Measurements from ENCODE around the gene TM4SF18. TPM values are rescaled to one million over a fixed set of nuclear protein-coding genes. Genes with fewer than 3 reads are reported as not detected.
A peak's percentile ranks its signal among the peaks of the same experiment; 100 is the strongest.

Gene TM4SF18
- total RNA-seq, 1 donor from 2014 or later = not detected

DNA sequence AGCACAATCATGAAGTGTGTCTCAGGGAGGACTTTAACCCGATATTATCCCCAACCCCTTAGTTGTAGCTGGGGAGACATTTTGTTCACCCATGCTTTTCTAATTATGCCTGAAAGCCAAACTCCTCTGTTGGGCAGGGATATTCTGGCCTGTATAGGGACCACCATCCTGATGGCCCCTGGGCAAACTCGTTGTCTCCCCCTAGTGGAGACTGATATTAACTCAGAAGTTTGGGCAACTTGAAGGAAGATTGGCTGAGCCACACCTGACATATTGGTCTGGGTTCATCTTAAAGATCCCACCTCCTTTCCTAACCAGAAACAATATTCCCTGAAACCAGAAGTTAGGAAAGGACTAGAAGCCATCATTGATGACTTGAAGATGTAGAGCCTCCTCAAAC is 42.3 kb downstream of the TM4SF18 start:
- no peak overlapping the region for H3K4me3 Mint-ChIP-seq (ENCODE audit: low read depth)
- H3K27ac Mint-ChIP-seq = no peak overlapping the region
- H3K27me3 Mint-ChIP-seq = no peaks in the 10 kb centered on the region
- H3K9me3 Mint-ChIP-seq (ENCODE audit: low read depth) = peaks cover 11% of the 10 kb centered on the region
- H3K36me3 Mint-ChIP-seq (ENCODE audit: insufficient read depth) = peaks cover 3% of the 10 kb centered on the region
- no peak for DNase-seq (ENCODE audit: low spot score, unreplicated experiment)
- TF ChIP-seq, protein P1, sequence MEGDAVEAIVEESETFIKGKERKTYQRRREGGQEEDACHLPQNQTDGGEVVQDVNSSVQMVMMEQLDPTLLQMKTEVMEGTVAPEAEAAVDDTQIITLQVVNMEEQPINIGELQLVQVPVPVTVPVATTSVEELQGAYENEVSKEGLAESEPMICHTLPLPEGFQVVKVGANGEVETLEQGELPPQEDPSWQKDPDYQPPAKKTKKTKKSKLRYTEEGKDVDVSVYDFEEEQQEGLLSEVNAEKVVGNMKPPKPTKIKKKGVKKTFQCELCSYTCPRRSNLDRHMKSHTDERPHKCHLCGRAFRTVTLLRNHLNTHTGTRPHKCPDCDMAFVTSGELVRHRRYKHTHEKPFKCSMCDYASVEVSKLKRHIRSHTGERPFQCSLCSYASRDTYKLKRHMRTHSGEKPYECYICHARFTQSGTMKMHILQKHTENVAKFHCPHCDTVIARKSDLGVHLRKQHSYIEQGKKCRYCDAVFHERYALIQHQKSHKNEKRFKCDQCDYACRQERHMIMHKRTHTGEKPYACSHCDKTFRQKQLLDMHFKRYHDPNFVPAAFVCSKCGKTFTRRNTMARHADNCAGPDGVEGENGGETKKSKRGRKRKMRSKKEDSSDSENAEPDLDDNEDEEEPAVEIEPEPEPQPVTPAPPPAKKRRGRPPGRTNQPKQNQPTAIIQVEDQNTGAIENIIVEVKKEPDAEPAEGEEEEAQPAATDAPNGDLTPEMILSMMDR (IDR thresholded peaks at IDR 0.05; ENCODE audit: unreplicated experiment) = peak; percentile 40
- no peaks in the 10 kb centered on the region for H3K4me1 Mint-ChIP-seq (ENCODE audit: low read depth)

DNA sequence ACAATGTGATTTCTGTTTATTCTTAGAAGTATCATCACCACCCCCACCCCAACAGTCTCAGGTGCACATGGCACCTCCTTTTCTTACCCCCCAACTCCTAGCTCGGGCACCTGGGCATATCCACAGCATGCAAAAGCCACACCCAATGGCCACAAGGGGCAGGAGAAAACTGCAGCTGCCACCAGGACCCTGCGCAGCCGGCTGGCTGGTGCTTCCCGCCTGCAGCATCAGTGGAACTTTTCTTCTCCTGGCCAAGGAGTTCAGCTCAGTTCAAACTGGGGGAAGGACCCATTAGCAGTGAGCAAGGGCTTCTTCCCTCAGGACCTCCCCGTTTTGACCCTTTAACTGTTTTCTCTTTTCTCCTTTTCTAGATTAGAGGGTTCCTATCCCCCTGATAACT is 44.8 kb downstream of the TM4SF18 start:
- TF ChIP-seq, protein P1 (IDR thresholded peaks at IDR 0.05; ENCODE audit: unreplicated experiment) = no peak
- H3K27ac Mint-ChIP-seq = no peak overlapping the region
- DNase-seq (ENCODE audit: low spot score, unreplicated experiment) = no peak
- H3K9me3 Mint-ChIP-seq (ENCODE audit: low read depth) = peaks cover 7% of the 10 kb centered on the region
- H3K4me1 Mint-ChIP-seq (ENCODE audit: low read depth) = no peaks in the 10 kb centered on the region
- peaks cover 2% of the 10 kb centered on the region for H3K36me3 Mint-ChIP-seq (ENCODE audit: insufficient read depth)
- H3K27me3 Mint-ChIP-seq = no peaks in the 10 kb centered on the region
- no peak overlapping the region for H3K4me3 Mint-ChIP-seq (ENCODE audit: low read depth)

DNA sequence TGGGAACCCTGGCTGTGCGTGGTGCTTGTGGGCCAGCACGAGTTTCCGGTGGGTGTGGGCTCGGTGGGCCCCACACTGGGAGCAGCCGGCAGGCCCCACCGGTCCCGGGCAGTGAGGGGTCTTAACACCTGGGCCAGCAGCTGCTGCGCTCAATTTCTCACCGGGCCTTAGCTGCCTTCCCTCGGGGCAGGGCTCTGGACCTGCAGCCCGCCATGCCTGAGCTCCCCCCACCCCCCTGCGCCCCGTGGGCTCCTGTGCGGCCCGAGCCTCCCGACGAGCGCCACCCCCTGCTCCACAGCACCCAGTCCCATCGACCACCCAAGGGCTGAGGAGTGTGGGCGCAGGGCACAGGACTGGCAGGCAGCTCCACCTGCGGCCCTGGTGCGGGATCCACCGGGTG is 49.4 kb downstream of the TM4SF18 start:
- Mint-ChIP-seq H3K4me3 (ENCODE audit: low read depth) (no peak overlapping the region), H3K9me3 (ENCODE audit: low read depth) (peaks cover 10% of the 10 kb centered on the region), H3K4me1 (ENCODE audit: low read depth) (peaks cover 19% of the 10 kb centered on the region), H3K27me3 (no peaks in the 10 kb centered on the region), H3K27ac (no peak overlapping the region), H3K36me3 (ENCODE audit: insufficient read depth) (peaks cover 2% of the 10 kb centered on the region)
- DNase-seq (ENCODE audit: low spot score, unreplicated experiment) = no peak
- TF ChIP-seq, protein P1 (IDR thresholded peaks at IDR 0.05; ENCODE audit: unreplicated experiment) = no peak

DNA sequence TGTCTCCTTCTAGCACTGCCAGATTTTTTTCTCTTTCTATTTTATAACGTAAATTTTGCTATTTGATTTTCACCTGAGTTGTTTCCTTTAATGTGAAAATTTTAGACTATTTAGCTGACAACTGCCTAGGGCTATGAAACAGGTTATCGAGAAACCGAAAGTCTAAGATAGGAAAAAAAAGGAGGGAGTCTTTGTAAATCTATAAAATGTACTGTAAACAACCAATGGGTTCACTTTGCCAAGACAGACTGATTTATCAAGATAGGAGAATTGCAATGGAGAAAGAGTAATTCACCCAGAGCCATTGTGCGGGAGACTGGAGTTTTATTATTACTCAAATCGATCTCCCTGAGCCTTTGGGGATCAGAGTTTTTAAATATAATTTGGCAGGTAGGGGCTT is 50.0 kb downstream of the TM4SF18 start:
- Mint-ChIP-seq H3K9me3 (ENCODE audit: low read depth) (peaks cover 10% of the 10 kb centered on the region), H3K27me3 (no peaks in the 10 kb centered on the region), H3K4me1 (ENCODE audit: low read depth) (peaks cover 21% of the 10 kb centered on the region), H3K36me3 (ENCODE audit: insufficient read depth) (peaks cover 2% of the 10 kb centered on the region), H3K27ac (peak overlapping the region; percentile 69), H3K4me3 (ENCODE audit: low read depth) (no peak overlapping the region)
- TF ChIP-seq, protein P1 (IDR thresholded peaks at IDR 0.05; ENCODE audit: unreplicated experiment) = no peak
- no peak for DNase-seq (ENCODE audit: low spot score, unreplicated experiment)

DNA sequence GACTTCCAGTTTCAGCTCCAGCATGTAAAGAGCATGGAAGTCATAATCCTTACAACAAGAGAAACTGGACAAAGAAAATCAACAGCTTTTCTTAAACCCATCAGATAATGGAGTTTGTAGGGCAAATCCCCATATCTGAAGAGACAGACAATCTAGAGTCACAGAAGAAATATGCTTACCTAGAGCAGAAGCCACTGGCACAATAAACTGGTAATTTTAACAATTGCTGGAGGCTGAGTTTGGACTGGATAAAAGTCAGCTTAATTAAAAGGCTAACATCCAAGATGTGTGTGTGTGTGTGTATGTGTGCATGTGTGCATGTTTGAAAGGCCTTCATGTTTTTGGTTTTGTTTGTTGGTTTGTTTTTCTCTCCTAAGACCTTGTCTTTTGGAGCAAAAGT is 50.6 kb downstream of the TM4SF18 start:
- TF ChIP-seq, protein P1 (IDR thresholded peaks at IDR 0.05; ENCODE audit: unreplicated experiment) = no peak
- H3K27ac Mint-ChIP-seq = no peak overlapping the region
- H3K27me3 Mint-ChIP-seq = no peaks in the 10 kb centered on the region
- peaks cover 21% of the 10 kb centered on the region for H3K4me1 Mint-ChIP-seq (ENCODE audit: low read depth)
- H3K36me3 Mint-ChIP-seq (ENCODE audit: insufficient read depth) = peaks cover 2% of the 10 kb centered on the region
- H3K4me3 Mint-ChIP-seq (ENCODE audit: low read depth) = no peak overlapping the region
- peaks cover 10% of the 10 kb centered on the region for H3K9me3 Mint-ChIP-seq (ENCODE audit: low read depth)
- DNase-seq (ENCODE audit: low spot score, unreplicated experiment) = no peak

All from progenitor cell of endocrine pancreas (in vitro differentiated cells).